GM21619 (cell line): ENCODE data around the gene ZNF205.
"Not testable (repeated sequence)": the region's sequence is repeated elsewhere in the genome, so short reads cannot be mapped to it uniquely, and the experiment has no call there.

Experiments used
- ATAC-seq: cut with Tn5 transposase; IDR thresholded peaks from one replicate; pipeline ENCODE4 v1.9.1; 2021; ENCODE audit not compliant: unreplicated experiment

Gene ZNF205

GRCh38 chr16:3148256-3149192 lies 36.1 kb downstream of the ZNF205 start:
- ATAC-seq, result no peak

- ATAC-seq, result no peak
Measured at GRCh38 chr16:3149193-3149530, 36.8 kb downstream of the ZNF205 start.

DNA sequence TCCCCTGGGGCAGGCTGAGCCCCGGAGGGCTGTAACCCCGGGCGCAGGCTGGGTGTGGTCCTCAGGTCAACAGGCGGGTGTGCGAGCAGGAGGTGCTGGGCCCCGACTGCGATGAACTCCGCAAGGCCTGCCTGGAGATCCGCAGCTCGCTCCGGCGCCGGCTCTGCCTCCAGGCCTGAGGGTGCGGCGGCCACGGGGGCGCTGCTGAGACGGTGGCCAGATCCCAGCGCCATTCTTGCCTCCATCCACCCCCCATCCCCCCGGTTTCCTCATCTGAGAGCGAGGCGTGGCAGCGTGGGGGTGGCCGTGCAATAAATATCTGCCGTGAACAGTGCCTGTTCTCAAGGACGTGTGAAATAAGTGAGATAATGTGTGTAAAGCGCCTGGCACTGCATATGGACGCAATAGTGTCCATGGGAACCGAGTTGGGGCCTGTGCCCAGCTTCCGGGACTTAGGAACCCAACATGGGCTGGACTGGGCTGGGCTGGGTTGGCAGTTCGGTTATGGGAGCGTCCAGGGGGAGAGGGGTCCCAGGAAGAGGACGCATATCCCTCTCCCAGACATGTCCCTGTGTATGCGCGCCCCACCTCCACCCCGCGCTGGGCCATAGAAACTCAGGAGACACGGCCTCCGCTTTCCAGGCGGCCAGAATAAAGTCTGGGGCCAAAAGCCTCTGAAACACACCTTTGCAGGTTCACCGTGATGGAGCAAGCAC lies 37.4 kb downstream of the ZNF205 start:
- no peak for ATAC-seq

GRCh38 chr16:3150346-3151218 lies 38.2 kb downstream of the ZNF205 start:
- ATAC-seq, result peak; percentile 63

DNA sequence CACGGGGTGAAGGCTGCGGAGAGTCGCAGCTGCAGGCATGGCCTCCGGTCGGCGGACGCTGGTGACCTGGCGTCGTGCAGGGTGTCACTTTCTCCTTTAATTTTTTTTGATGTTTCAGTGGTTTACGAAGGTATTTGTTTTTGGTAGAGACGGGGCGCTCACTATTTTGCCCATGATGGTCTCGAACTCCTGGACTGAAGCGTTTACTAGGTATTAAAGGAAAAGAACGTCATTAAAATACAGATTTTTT lies 39.6 kb downstream of the ZNF205 start:
- ATAC-seq, result no peak

DNA sequence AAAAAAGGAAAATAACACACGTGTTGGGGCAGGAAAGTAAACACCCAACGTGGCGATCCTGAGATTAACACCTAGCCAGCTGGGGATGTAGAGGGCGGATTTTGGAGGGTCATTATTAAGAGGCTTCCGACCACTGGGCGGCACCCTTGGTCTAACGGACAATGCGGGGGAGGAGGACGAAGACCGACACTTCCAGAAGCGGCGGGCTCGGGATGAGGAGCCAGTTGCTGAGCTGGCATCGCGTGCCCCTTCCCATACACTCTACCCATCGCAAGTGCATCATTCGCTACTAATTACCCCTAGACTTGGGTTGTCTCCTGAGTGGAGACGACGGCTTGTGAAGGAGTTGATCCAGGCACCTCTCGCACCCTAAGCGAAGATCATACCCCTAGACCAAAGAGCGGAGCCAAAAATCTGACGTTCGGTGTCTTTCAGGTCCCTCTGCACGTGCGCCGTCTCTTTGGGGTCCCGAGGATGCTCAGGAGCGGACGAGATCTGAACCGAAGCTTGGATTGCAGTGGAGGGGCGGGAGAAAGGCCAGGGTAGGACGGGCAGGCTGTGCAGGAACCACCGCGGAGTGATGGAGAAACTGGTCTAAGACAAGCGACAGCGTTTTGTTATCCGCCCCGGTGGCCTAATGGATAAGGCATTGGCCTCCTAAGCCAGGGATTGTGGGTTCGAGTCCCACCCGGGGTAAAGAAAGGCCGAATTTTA lies 40.0 kb downstream of the ZNF205 start:
- no peak for ATAC-seq

GRCh38 chr16:3152991-3153368 lies 40.6 kb downstream of the ZNF205 start:
- no peak for ATAC-seq

GRCh38 chr16:3155181-3155580 lies 42.8 kb downstream of the ZNF205 start:
- no peak for ATAC-seq

GRCh38 chr16:3155972-3156371 lies 43.6 kb downstream of the ZNF205 start:
- ATAC-seq, result no peak

- no peak for ATAC-seq
Measured at GRCh38 chr16:3157229-3158025, 45.0 kb downstream of the ZNF205 start.

GRCh38 chr16:3158026-3158509 lies 45.7 kb downstream of the ZNF205 start:
- no peak for ATAC-seq

DNA sequence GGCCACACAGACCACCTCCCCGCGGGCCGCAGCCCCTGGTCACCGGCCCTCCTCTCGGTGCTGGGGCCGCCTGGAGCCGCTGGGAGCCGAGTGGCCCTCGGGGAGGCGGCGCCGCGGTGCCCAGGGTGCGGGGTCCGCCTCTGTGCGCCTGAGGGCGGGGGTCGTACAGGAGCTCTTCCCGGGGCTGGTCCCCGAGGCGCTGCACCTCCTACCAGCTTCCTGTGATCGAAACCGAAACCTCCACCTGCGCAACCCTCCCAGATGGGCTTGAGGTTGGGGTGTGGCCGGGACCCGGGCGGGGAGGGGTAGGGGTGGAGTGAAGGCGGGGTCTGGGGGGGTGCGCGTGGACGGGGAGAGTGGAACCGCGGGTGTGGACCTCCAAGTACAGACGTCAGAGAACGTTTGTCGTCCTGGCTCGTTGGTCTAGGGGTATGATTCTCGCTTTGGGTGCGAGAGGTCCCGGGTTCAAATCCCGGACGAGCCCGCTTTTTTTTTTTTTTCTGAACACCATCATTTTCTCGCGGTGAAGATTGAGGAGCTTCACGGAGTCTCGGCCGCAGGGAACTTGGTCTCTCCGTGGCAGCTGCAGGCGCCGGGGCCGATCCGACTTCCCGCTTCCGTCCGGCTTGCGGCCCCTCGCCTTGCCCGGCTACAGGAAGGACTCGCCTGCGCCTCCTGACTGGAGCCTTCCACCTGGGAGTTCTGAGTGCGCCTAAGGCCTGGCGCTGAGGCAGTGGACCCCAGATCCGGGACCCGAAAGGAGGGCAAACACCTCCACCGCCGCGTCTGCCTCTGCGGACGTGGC lies 46.3 kb downstream of the ZNF205 start:
- peak; percentile 54 for ATAC-seq

DNA sequence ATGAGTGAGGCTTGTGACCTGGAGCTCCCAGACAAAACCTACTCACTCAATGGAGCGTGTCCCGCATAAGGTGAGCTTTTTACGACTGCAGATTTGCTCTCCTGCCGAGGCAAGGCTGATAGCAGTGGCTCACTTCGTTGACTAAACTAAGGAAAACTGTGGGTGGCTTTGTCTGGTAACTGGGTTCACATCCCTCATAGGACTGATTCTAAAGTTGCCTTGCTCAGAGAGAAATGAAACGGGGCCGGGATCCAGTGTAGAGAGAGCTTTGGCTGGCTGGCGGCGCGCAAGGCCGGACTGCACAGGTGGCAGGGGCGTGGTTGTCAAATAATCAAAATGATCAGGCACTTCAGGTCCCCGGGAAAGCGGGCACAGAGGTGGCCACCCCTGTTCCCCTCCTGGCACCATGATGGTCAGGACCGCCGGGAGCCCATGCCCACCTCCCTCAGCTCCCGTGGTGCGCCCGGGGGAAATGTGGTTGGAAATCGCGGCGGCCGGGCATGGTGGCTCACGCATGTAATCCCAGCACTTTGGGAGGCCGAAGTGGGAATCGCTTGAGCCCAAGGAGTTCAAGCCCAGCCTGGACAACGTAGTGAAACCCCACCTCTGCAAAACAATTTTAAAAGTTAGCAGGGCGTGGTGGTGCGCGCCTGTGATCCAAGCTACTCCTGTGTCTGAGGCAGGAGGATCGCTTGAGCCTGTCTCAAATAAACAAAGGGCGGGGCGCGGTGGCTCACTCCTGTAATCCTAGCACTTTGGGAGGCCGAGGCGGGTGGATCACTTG lies 49.0 kb downstream of the ZNF205 start:
- ATAC-seq, result no peak

GRCh38 chr16:3164121-3164991 lies 52.0 kb downstream of the ZNF205 start:
- ATAC-seq, result no peak

GRCh38 chr16:3165111-3165822 lies 52.9 kb downstream of the ZNF205 start:
- ATAC-seq, result no peak

GRCh38 chr16:3166505-3166886 lies 54.1 kb downstream of the ZNF205 start:
- no peak for ATAC-seq

DNA sequence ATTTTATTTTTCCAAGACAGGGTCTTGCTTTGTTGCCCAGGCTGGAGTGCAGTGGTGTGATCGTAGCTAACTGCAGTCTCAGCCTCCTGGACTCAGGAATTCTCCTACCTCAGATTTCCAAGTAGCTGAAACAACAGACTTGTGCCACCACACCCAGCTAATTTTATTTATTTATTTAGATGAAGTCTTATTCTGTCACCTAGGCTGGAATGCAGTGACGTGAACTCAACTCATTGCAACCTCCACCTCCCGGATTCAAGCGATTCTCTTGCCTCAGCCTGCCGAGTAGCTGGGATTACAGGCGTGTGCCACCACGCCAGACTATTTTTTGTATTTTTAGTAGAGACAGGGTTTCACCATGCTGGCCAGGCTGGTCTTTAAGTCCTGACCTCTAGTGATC lies 56.3 kb downstream of the ZNF205 start:
- not testable (repeated sequence) for ATAC-seq
